Measurements from ENCODE around the gene GOLGA2. TPM values are rescaled to one million over a fixed set of nuclear protein-coding genes. Genes with fewer than 3 reads are reported as not detected.
A peak's percentile ranks its signal among the peaks of the same experiment; 100 is the strongest.

GOLGA2 gene
- 10 to 100 TPM; 76.4 to 82.4 TPM for total RNA-seq
- polyA plus RNA-seq: 10 to 100 TPM in 1 of 2 donors, 1 to 10 TPM in 1; 1.4 to 10.5 TPM

GRCh38 chr9:128275198-128276007 is at the start of gene GOLGA2:
Gene GOLGA2 (minus strand): TSS chr9:128276007. CDS start chr9:128275976, 31 bp downstream.
- peaks cover 28% of the 10 kb centered on the region for H3K4me1 ChIP-seq (ENCODE audit: insufficient read depth, low read length)
- no peaks in the 10 kb centered on the region for H3K27me3 Mint-ChIP-seq
- peaks cover 19% of the 10 kb centered on the region for H3K36me3 ChIP-seq (ENCODE audit: insufficient read depth, low read length)
- peaks cover 0 to 2% (median 0%) of the 10 kb centered on the region in 8 donors for H3K9me3 Mint-ChIP-seq
- H3K4me3 ChIP-seq (ENCODE audit: low read length in 2 of 2): peak within 1 kb of the TSS; percentile 88
- H3K27ac Mint-ChIP-seq: peak within 1 kb of the TSS; percentile 92 to 99 (median 97)
- peak within 1 kb of the TSS; percentile 94 to 98 (median 97) for H3K4me3 Mint-ChIP-seq
- intact Hi-C loops (cut with micrococcal nuclease): loop anchor here (1.0 kb wide), 4 partner anchors 25 to 181 kb away; partner anchors contain the start of genes COQ4, ODF2, SLC27A4 and TRUB2
- DNase-seq: peak in 1 of 5 donors; percentile 4
- CTCF ChIA-PET (ENCODE audit: partially characterized antibody): interaction anchor here (0.9 to 1.6 kb wide), 3 partner anchors 19 to 66 kb away, joined by 3 to 6 read pairs (median 5); no protein-coding TSS in a partner anchor
- POLR2A ChIA-PET (ENCODE audit: partially characterized antibody): interaction anchor here (0.6 to 1.4 kb wide), 16 partner anchors 13 to 409 kb away, joined by 3 to 19 read pairs (median 4); partner anchors contain the start of genes CIZ1, GLE1, PTGES2 and SPTAN1
- peaks cover 17 to 43% (median 32%) of the 10 kb centered on the region in 4 donors for H3K4me1 Mint-ChIP-seq
- H3K27ac ChIP-seq (ENCODE audit: low read depth, low read length): peak within 1 kb of the TSS; percentile 82
- peaks cover 8 to 36% of the 10 kb centered on the region in 2 donors for H3K36me3 Mint-ChIP-seq
- no peaks in the 10 kb centered on the region for H3K27me3 ChIP-seq (ENCODE audit: insufficient read depth, low read length)
- no peaks in the 10 kb centered on the region for H3K9me3 ChIP-seq (ENCODE audit: control insufficient read depth in 1 of 2, low read length in 2 of 2)

GRCh38 chr9:128324401-128324800 is 48.6 kb upstream of the GOLGA2 start:
- H3K9me3 ChIP-seq (ENCODE audit: control insufficient read depth in 1 of 2, low read length in 2 of 2): no peaks in the 10 kb centered on the region
- peaks cover 32% of the 10 kb centered on the region for H3K4me1 ChIP-seq (ENCODE audit: insufficient read depth, low read length)
- Mint-ChIP-seq H3K4me1 (peaks cover 12 to 39% (median 25%) of the 10 kb centered on the region in 4 donors), H3K27me3 (peaks cover 0 to 2% of the 10 kb centered on the region in 2 donors), H3K4me3 (peak overlapping the region in 6 of 8 donors; percentile 28 to 89 (median 42)), H3K9me3 (no peaks in the 10 kb centered on the region), H3K27ac (peak overlapping the region in 3 of 7 donors; percentile 23 to 99 (median 47)), H3K36me3 (peaks cover 14 to 39% of the 10 kb centered on the region in 2 donors)
- POLR2A ChIA-PET (ENCODE audit: partially characterized antibody): interaction anchor here (1.8 kb wide), 1 partner anchor 38 kb away, joined by 5 read pairs; no protein-coding TSS in a partner anchor
- H3K27ac ChIP-seq (ENCODE audit: low read depth, low read length): no peak overlapping the region
- no peaks in the 10 kb centered on the region for H3K27me3 ChIP-seq (ENCODE audit: insufficient read depth, low read length)
- CTCF ChIA-PET (ENCODE audit: partially characterized antibody): interaction anchor here (1.3 kb wide), 1 partner anchor 17 kb away, joined by 10 read pairs; no protein-coding TSS in a partner anchor
- peaks cover 22% of the 10 kb centered on the region for H3K36me3 ChIP-seq (ENCODE audit: insufficient read depth, low read length)
- H3K4me3 ChIP-seq (ENCODE audit: low read length in 2 of 2): no peak overlapping the region
- DNase-seq: no peak
- intact Hi-C loops (cut with micrococcal nuclease): no loop called here

GRCh38 chr9:128323791-128324190 is 48.0 kb upstream of the GOLGA2 start:
- H3K27ac ChIP-seq (ENCODE audit: low read depth, low read length): peak overlapping the region; percentile 83
- CTCF ChIA-PET (ENCODE audit: partially characterized antibody): no interaction called here
- no peaks in the 10 kb centered on the region for H3K9me3 Mint-ChIP-seq
- intact Hi-C loops (cut with micrococcal nuclease): no loop called here
- DNase-seq: no peak
- H3K36me3 Mint-ChIP-seq: peaks cover 14 to 40% of the 10 kb centered on the region in 2 donors
- POLR2A ChIA-PET (ENCODE audit: partially characterized antibody): interaction anchor here (0.8 to 1.8 kb wide), 2 partner anchors 17 to 38 kb away, joined by 3 to 5 read pairs; no protein-coding TSS in a partner anchor
- no peaks in the 10 kb centered on the region for H3K27me3 ChIP-seq (ENCODE audit: insufficient read depth, low read length)
- peak overlapping the region; percentile 89 to 99 (median 92) for H3K4me3 Mint-ChIP-seq
- peaks cover 22% of the 10 kb centered on the region for H3K36me3 ChIP-seq (ENCODE audit: insufficient read depth, low read length)
- H3K9me3 ChIP-seq (ENCODE audit: control insufficient read depth in 1 of 2, low read length in 2 of 2): no peaks in the 10 kb centered on the region
- H3K4me1 ChIP-seq (ENCODE audit: insufficient read depth, low read length): peaks cover 32% of the 10 kb centered on the region
- H3K4me3 ChIP-seq (ENCODE audit: low read length in 2 of 2): peak overlapping the region; percentile 78 to 98
- H3K27me3 Mint-ChIP-seq: peaks cover 0 to 2% of the 10 kb centered on the region in 2 donors
- H3K27ac Mint-ChIP-seq: peak overlapping the region in 6 of 7 donors; percentile 91 to 99 (median 98)
- peaks cover 12 to 39% (median 25%) of the 10 kb centered on the region in 4 donors for H3K4me1 Mint-ChIP-seq

GRCh38 chr9:128323212-128323730 is 47.5 kb upstream of the GOLGA2 start:
- CTCF ChIA-PET (ENCODE audit: partially characterized antibody): interaction anchor here (0.7 to 1.6 kb wide), 2 partner anchors 12 to 495 kb away, joined by 3 read pairs; partner anchors contain the start of gene ENDOG
- peak overlapping the region; percentile 91 to 99 (median 97) for H3K27ac Mint-ChIP-seq
- Histone ChIP-seq H3K4me3 (ENCODE audit: low read length in 2 of 2) (peak overlapping the region; percentile 78 to 98), H3K27ac (ENCODE audit: low read depth, low read length) (peak overlapping the region; percentile 83), H3K36me3 (ENCODE audit: insufficient read depth, low read length) (peaks cover 22% of the 10 kb centered on the region), H3K27me3 (ENCODE audit: insufficient read depth, low read length) (no peaks in the 10 kb centered on the region), H3K9me3 (ENCODE audit: control insufficient read depth in 1 of 2, low read length in 2 of 2) (no peaks in the 10 kb centered on the region), H3K4me1 (ENCODE audit: insufficient read depth, low read length) (peaks cover 32% of the 10 kb centered on the region)
- intact Hi-C loops (cut with micrococcal nuclease): no loop called here
- H3K4me3 Mint-ChIP-seq: peak overlapping the region; percentile 89 to 99 (median 92)
- POLR2A ChIA-PET (ENCODE audit: partially characterized antibody): interaction anchor here (0.8 to 1.8 kb wide), 2 partner anchors 18 to 39 kb away, joined by 3 to 5 read pairs; no protein-coding TSS in a partner anchor
- H3K9me3 Mint-ChIP-seq: no peaks in the 10 kb centered on the region
- peaks cover 0 to 2% of the 10 kb centered on the region in 2 donors for H3K27me3 Mint-ChIP-seq
- peaks cover 12 to 39% (median 25%) of the 10 kb centered on the region in 4 donors for H3K4me1 Mint-ChIP-seq
- DNase-seq: no peak
- peaks cover 14 to 35% of the 10 kb centered on the region in 2 donors for H3K36me3 Mint-ChIP-seq

- no peaks in the 10 kb centered on the region for H3K27me3 ChIP-seq (ENCODE audit: insufficient read depth, low read length)
- peak; percentile 93 to 96 (median 94) for DNase-seq
- POLR2A ChIA-PET (ENCODE audit: partially characterized antibody): interaction anchor here (0.8 to 2.0 kb wide), 7 partner anchors 17 to 72 kb away, joined by 3 to 9 read pairs (median 5); partner anchors contain the start of genes GOLGA2, SLC27A4, SWI5 and URM1
- Mint-ChIP-seq H3K9me3 (no peaks in the 10 kb centered on the region), H3K4me1 (peaks cover 12 to 39% (median 25%) of the 10 kb centered on the region in 4 donors), H3K4me3 (peak within 1 kb of the TSS; percentile 89 to 99 (median 92)), H3K36me3 (peaks cover 10 to 34% of the 10 kb centered on the region in 2 donors), H3K27me3 (peaks cover 0 to 2% of the 10 kb centered on the region in 2 donors), H3K27ac (peak within 1 kb of the TSS; percentile 94 to 99 (median 98))
- peak within 1 kb of the TSS; percentile 78 to 98 for H3K4me3 ChIP-seq (ENCODE audit: low read length in 2 of 2)
- intact Hi-C loops (cut with micrococcal nuclease): loop anchor here (1.0 kb wide), 6 partner anchors 18 to 194 kb away; partner anchors contain the start of genes BBLN, GOLGA2, SLC27A4 and SWI5
- CTCF ChIA-PET (ENCODE audit: partially characterized antibody): interaction anchor here (0.7 to 1.6 kb wide), 2 partner anchors 12 to 496 kb away, joined by 3 read pairs; partner anchors contain the start of gene ENDOG
- peaks cover 21% of the 10 kb centered on the region for H3K36me3 ChIP-seq (ENCODE audit: insufficient read depth, low read length)
- H3K9me3 ChIP-seq (ENCODE audit: control insufficient read depth in 1 of 2, low read length in 2 of 2): no peaks in the 10 kb centered on the region
- H3K27ac ChIP-seq (ENCODE audit: low read depth, low read length): peak within 1 kb of the TSS; percentile 83
- peaks cover 32% of the 10 kb centered on the region for H3K4me1 ChIP-seq (ENCODE audit: insufficient read depth, low read length)
Observed at GRCh38 chr9:128322404-128323211, 46.8 kb upstream of the GOLGA2 start, which contains the start of the genes COQ4 and TRUB2. Gene COQ4 (plus strand): TSS chr9:128322839. CDS start chr9:128322859, 20 bp downstream. Gene TRUB2 (minus strand): TSS chr9:128322447. CDS start chr9:128322408, 39 bp downstream.

Data from CD4-positive, alpha-beta memory T cell (primary cell).